GM20000 (cell line): ENCODE data around the gene GAS2.

Experiments used
- DNase-seq: peaks from one replicate; pipeline ENCODE4 v3.0.0; 2012; ENCODE audit warnings: low spot score
- TF ChIP-seq, protein P1 (sequence below): IDR thresholded peaks from 2 replicates; pipeline ENCODE4 v1.5.1; 2012; ENCODE audit warnings: mild to moderate bottlenecking, control low read depth; ENCODE audit errors: extremely low read depth, missing control alignments

Gene GAS2

DNA sequence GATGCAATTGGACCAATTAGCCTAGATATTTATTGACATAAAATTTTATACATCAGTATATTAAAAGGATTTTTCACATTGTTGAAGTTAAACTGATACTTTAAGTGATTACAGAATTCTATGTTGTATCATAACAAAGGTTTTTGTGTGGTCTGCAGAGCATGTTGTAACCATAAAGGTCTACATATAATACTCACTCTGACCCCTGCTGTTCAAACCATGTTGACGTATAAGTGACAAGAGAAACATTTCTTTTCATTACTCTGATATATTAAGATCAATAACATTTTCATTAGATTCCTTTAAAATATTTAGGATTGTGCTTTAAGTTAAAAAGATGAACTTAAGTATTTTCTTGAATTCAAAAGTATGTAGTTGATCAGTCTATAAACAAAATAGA lies 63.9 kb downstream of the GAS2 start:
- TF ChIP-seq, protein P1, sequence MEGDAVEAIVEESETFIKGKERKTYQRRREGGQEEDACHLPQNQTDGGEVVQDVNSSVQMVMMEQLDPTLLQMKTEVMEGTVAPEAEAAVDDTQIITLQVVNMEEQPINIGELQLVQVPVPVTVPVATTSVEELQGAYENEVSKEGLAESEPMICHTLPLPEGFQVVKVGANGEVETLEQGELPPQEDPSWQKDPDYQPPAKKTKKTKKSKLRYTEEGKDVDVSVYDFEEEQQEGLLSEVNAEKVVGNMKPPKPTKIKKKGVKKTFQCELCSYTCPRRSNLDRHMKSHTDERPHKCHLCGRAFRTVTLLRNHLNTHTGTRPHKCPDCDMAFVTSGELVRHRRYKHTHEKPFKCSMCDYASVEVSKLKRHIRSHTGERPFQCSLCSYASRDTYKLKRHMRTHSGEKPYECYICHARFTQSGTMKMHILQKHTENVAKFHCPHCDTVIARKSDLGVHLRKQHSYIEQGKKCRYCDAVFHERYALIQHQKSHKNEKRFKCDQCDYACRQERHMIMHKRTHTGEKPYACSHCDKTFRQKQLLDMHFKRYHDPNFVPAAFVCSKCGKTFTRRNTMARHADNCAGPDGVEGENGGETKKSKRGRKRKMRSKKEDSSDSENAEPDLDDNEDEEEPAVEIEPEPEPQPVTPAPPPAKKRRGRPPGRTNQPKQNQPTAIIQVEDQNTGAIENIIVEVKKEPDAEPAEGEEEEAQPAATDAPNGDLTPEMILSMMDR = no peak
- DNase-seq = peak; percentile 6

GRCh38 chr11:22732588-22732987 lies 66.2 kb downstream of the GAS2 start:
- TF ChIP-seq, protein P1 = no peak

DNA sequence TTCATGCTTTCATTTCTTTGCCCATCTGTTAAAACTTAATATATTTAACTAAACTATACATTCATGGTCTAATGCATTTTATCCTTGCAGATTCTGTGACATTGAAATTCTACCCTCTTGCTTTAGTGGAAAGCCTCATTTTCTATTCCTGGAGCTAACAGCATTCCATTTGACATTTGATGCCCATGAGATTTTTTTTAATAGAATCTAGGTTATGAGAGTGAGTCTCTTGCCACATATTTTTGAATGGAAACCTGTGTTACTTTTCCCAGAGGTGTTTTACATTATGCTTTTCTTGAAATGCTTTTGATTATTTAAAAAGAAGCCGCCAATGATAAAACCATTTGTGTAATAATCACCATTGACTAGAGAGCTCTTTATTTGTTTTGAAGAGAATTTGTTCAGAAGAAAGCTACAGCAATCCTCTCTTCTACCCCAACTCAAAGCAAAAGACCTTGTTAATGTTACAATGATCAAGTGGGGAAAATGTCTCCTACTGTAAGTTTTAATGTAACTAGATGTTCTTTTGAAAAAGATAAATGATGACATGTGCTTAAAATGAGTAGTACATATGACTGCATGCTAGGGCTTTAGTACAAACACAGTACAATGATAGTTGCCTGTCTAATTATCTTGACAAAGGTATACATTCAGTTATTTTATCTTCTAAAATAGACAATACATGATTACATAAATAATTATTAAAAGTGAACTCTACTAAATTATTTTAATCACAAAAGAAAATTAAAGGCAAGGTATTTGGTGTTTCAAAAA lies 67.3 kb downstream of the GAS2 start:
- TF ChIP-seq, protein P1 = no peak

More at GRCh38 chr11:22732588-22732987, 66.2 kb downstream of the GAS2 start:
- no peak for DNase-seq

DNA sequence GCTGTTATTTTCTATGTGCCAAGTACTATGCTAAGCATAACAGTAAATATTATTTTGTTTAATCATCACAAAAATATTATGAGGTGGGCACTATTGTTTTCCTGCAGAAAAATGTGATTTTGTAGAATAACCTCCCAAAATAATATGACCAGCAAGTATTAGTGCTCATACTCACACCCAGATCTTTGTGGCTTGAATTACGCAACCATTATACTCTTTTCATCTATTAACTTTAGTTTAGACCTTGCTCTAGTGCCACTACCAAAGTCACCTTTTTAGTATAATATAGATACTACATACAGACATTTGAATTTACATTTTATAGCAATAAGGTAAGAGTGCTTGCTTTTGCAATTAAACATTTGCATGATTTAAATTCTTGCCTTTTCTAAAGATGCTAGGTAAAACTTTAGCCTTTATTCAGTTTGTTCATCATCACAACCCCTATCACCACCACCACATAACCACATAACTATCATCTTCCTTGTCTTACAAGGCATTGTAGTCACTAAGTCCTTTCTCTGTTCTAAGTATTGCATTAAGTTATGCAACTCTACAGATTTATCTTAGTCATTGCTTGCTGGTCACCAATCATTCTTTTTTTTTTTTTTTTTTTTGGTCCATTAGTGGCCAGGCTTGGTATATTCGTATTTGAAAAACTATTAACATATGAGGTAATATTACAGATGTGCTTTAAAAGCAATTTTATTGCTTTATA lies 68.4 kb downstream of the GAS2 start:
- TF ChIP-seq, protein P1 = no peak
- DNase-seq = no peak

More for the DNA sequence above, 67.3 kb downstream of the GAS2 start:
- DNase-seq = no peak

DNA sequence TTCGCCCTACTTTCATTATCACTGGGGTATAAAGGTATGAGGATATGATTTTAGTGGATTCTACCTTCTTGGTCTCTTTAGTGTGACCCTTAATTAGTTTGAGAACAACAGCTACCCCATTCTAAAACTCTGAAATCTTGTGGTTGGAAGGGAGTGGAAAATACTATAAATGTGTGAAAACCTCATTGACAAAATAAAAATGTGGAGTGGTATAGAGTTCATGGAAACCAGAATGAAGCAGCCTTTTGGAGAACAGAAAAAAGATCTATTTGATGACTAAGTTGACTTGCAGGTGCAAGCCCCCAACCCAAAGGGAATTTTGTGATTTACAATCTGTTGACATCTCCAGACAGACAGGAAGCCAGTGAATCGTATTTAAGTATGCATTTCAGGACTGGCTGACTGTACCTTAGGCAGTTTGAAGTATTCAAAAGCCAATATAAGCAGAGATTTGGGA lies 75.8 kb downstream of the GAS2 start:
- TF ChIP-seq, protein P1 = no peak
- DNase-seq = no peak

DNA sequence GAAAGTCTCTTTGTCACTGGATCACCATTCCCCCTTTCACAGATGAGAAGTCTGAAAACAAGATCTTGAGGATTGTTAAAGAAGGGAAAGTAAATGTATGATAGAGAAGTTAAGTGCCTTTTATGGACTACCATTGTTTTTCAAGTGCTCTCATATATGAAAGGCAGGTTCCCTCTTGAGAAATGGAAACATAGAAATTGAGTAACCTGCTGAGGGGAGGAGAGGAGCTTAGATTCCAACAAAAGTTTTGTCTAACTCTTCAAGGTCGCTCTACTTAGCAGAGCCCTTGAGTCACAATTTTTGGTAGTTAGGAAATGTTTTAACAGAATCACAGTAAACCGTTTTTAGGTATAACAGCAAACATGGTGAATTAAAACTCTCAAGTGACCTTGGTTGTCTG lies 83.1 kb downstream of the GAS2 start:
- TF ChIP-seq, protein P1 = no peak
- DNase-seq = no peak

DNA sequence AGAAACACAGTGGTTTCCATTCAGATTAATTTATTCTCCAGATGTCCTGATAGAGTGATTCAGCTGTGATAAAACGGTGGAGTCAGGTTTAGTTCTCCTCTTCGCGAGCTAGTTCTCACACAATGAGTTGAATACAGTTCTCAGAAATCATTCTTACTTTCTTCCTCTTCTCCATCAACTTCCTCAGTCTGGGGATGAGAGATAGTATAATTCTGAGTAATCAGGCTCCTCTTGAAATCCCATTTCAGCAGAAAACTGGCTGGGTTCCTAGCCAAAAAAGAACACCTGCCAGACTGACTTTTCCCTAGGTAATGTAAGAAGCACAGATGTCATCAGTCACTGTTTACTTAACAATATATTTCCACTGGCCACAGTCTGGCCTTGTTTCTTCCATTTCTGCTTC lies 86.5 kb downstream of the GAS2 start:
- TF ChIP-seq, protein P1 = no peak
- DNase-seq = no peak
